Activated CD8-positive, alpha-beta memory T cell treated with anti-CD3 and anti-CD28 coated beads, Interleukin-2, amount 50 U/mL, for 4 hours (primary cell): Measurements from ENCODE around the gene CHURC1.
"Not testable (repeated sequence)": the region's sequence is repeated elsewhere in the genome, so short reads cannot be mapped to it uniquely, and the experiment has no call there.

Source experiments
- DNase-seq: peaks from one replicate; pipeline ENCODE4 v3.0.0-alpha.2; 2020

Gene CHURC1

DNA sequence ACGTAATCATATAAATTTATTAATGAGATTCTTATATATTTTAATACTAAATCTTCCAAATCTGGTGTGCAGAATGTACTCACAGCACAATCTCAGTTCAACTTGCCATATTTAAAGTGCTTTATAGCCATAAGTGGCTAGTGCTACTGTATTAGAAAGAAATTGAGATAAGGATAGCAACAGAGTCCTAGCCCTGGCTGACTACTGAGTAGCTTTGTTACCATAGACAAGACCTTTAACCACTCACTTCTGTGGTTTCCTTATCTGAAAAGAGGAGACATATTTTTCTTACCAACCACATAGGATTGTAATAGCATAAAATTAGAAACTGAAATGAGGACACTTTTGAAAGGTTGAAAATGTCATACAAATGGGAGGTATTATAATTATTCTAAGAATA is 2.0 kb upstream of the CHURC1 start:
- no peak for DNase-seq

DNA sequence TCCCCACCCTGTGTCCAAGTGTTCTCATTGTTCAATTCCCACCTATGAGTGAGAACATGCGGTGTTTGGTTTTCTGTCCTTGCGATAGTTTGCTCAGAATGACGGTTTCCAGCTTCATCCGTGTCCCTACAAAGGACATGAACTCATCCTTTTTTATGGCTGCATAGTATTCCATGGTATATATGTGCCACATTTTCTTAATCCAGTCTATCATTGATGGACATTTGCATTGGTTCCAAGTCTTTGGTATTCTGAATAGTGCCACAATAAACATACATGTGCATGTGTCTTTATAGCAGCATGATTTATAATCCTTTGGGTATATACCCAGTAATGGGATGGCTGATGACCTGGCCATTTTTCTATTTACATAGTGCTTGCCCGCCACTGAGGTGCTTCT is 778 bp upstream of the CHURC1 start:
- DNase-seq: not testable (repeated sequence)

DNA sequence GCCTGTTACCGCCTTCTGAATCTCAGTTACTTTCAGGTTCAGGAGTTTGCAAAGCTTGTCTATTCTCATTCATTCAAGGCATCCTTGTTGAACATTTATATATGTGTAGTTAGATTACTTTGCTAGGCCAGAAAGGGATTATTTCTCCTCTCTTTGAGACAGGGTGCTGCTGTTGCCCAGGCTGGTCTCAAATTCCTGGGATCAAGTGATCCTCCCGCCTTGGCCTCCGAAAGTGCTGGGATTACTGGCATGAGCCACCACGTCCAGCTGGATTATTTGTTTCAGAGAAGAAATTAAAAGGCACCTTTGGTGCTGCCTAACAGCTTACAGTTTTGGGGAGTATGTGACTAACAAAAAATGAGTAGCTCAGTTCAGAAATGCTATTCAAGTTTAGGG is 772 bp downstream of the CHURC1 start:
- no peak for DNase-seq

DNA sequence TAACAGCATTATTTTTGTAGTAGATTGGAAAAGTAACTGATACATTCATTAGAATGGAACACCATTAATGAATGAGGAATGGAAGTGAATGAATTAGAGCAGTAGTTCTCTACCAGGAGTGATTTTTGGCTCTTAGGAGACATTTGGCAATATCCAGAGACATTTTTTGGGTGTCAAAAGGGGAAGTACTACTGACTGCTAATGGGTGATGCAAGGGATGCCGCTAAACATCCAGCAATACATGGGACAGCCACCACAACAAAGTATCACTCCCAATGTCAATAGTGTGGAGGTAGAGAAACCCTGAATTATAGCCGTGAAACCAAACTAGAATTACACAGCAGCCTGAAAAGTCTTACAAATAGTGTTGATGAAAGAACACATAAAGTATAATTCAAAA is 1.5 kb downstream of the CHURC1 start:
- DNase-seq: no peak

DNA sequence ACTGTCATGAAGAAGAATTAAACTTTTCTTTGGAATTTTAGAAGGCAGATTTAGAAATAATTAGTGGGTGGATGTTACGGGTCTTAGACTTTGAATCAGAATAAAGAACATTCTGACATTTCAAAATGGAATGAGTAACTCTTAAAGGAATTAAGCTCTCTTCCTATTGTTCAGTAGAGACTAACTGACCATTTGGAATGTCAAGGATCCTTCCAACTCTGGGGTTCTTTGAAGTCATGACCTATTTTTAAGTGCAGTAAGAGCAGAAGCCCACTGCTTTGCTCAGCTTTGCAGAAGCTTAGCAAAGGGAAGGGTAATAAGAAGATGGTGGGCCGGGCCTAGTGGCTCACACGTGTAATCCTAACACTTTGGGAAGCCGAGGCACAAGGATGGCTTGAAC is 4.0 kb downstream of the CHURC1 start:
- no peak for DNase-seq

DNA sequence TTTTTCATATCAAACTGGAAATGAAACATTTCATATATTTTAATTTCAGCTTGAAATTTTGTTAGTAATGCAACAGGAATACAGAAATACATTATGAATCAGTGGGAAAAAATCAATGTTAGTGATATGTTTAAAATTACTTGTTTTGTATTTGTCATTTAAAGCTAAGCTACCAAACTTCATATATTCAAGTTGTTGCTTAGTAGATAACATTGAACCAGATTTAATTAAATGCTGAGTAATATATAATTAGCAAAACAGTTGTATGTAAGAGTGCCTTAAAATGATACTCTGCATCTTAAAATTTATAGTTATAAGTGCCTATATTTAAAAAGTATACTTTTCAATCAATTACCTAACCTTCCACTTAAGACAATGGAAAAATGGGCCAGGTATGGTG is 5.0 kb downstream of the CHURC1 start:
- no peak for DNase-seq

DNA sequence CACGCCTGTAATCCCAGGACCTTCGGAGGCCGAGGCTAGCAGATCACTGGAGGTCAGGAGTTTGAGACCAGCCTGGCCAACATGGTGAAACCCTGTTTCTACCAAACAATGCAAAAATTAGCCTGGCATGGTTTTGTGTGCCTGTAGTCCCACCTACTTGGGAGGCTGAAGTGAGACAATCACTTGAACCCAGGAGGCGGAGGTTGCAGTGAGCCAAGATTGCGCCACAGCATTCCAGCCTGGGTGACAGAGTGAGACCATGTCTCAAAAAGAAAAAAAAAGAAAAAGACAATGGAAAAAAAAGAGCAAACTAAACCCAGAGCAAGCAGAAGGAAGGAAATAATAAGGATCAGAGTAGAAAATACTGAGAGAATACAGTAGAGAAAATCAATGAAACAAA is 5.4 kb downstream of the CHURC1 start:
- DNase-seq: no peak

DNA sequence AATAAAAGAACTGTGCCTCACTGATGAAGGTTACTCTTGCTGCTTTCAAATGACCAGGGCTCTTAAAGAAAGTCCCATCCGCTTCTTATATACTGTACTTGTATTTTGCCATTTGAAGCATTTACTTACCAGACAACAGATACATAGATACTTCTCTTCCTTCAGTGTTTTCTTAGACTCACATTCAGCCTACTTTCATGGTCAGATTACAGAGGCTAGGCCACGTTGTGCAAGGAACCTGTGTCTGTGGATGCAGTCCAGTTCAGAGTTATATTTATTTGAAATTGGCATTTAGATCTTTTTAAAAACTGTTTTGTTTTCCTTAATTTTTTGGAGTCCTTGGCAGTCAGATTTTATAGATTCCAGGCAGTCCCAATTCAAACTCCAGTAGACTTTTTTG is 6.2 kb downstream of the CHURC1 start:
- DNase-seq: no peak

DNA sequence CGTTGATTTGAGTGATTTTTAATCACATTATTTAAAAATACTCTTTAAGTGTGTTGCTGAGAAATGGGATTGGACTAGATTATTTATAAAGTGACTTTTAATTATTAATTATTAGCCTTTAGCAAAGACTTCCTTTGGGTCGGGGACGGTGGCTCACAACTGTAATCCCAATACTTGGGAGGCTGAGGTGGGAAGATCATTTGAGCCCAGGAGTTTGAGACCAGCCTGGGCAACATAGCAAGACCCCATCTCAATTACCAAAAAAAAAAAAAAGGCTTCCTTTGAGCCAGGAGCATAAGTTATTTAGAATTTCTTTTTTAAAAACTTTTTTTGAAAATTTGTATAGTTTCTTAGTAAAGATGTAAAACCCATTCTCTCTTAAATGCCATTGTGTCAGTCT is 8.8 kb downstream of the CHURC1 start:
- no peak for DNase-seq

DNA sequence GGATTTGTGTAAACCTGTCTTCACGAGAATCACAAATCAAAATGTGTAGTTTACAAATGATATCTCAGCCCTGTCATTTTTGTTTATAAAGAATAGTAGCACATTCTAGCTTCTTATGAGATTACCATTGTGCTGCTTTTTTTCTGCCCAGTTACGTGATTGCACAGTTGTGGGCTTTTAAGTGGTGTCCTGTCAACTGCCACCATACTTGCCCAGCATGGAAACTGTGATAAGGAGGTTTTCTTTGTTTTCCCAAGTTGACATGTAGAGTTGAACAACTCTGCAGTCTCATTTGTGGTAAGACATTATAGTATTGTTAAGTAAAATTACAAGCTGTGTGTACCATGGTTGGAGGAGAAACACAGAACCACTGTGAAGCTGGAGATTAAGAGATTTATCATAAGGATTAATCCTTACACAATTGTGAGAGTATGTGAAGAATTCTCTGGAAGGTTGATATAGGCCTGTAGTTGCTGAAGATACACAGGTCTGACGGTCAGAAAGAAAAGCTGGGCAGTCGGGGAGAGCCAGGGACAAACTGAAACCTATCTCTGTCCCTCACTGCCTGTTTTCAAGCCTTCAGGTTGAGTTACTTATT is 12.2 kb downstream of the CHURC1 start:
- no peak for DNase-seq

DNA sequence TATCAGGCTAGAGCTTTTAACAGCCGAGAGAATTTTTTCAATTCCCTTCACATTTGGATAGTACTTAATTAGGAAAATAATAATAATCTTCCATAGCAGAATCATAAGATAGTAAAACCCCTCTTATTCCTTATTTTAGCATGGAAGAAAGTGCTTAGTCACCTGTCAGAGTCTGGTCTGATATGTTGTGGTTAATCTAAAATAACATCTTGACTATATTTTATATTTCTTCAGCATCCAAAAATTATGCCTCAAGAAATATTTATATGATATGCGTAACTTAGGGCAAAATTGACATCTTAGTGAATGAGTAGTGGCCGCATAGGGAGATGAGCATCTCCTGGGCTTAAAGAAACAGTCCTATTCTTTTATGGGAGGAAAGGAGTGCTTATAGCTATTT is 12.8 kb downstream of the CHURC1 start:
- no peak for DNase-seq

DNA sequence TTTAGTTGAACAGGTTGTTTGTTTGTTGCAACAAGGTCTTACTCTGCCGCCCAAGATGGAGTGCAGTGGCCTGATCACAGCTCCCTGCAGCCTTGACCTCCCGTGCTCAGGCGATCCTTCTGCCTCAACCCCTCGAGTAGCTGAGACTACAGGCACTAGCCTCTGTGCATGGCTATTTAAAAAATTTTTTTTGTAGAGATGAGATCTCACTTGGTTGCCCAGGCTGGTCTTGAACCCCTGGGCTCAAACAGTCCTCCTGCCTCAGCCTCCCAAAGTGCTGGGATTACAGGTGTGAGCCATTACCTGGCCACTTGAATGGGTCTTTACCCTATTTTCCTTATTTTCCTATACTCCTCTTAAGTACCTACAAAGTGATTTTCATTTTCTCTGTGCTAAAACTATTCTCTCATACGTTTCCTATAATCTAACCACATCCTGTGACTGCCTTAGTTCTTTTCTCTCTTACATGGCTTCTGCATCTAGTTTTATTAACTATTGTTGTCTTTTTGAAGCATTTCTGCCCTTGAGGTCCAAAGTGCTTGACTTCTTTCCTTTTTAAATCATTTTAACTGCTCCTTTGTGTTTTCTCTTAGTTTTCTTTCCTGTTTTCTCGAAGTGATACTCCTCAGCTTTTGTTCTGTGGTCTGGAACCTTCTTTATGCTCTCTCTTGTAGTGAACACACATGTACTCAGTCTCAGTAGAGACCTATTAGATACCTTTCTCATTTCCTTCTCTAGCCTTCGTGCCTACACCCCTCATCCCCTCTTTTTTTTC is 14.2 kb downstream of the CHURC1 start:
- no peak for DNase-seq

DNA sequence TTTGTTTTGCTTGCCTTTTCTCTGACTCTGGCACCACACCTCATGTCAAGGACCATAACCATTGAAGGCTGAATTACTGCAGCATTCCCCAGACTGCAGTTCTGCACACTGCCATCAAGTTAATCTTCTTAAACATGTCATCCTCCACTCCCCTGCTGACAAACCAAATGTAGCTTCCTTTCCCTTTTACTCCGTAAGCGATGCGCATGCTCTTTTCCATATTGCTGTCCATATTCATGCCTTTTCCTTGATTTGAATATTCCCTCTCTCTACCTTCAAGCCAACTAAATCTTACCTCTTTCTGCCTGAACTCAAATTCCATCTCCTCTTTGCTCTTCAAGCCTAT is 14.7 kb downstream of the CHURC1 start:
- no peak for DNase-seq

DNA sequence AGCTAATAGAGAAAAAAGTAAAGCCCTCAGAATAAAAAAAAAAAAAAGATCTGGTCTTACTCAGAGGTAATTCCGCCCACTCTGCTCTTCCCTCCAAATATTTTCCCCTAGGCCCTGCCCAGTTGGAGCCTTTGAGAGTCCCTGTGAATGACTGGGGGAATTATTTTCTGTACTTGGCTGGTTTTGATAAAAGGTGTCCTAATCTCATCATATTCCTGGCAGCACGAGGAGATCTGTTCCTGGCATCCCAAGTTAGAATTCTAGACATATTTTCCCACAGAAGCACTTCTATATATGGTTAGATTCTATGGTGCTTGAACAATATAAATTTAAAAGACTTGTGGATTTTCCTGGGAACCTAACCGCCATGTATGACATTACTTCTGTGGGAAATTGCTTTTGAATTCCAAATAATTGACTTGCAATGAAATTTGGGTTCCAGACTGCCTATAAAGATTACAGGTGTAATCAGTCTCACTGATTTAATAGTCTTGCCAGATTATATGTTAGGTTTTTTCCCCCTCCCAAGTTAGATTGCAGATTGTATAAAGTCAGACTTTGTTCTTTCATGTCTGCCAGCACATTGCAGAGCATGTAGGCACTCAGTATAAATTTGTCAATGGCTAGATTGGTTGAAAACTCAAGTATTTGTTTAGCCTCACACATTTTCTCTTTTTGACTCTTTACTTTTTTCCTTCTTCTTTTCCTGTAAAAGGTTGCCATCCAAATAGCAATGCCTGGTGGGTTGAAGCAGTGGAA is 16.0 kb downstream of the CHURC1 start:
- DNase-seq: no peak

DNA sequence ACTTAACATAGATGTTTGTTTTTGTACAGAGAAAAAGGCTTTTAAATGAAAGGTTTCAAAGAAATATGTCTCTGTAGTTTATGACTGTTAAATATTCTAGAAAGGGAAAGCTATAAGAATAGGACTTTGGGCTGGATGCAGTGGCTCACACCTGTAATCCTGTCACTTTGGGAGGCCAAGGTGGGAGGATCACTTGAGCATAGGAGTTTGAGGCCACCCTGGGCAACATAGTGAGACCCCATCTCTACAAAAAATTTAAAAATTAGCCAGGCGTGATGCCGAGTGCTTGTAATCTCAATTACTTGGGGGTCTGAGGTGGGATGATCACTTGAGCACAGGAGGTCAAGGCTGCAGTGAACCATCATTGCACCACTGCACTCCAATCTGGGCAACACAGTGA is 16.9 kb downstream of the CHURC1 start:
- no peak for DNase-seq

DNA sequence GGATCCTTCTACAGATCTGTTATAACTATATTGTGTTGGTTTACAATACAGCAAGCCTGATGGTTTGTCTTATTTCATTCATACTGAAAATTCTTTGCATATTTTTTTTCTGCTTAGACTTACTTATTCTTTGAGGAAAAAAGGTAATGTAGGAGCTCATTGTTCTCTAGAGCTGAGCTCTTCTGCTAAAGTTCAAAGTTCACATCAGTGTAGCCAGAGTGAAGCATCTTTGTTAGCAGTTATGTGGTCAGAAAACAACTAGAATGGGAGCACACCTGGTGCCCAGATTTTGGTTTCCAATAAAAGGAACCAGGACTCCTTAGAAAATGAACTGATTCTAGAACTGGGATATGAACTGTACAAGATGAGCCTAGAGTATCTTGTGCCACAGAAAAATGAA is 18.0 kb downstream of the CHURC1 start:
- DNase-seq: no peak

DNA sequence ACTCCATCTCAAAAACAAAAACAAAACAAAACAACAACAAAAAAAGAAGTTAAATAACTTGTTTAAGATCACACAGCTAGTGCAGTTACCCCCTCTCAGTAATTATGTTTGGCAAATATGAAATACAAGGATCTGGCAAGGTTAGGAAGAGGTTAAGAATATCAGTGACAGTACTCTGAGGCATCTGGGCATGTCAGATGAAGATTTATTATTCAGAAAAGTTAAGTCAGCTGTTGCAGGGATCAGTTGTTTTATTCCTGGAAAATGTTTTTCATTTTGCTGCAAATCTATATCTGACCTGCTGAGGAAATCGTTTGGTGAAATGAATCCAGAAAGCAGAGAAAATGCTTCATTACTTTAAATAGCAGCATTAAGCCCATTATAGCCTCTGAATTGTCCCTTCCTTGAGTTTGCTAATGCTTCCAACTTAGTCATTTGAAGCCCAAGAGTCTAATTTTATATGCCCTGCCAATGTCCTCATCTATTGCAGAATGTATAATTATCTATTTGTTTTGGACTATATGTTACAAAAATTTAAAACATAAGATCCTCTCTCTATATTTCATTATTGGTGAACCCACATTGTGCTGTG is 20.2 kb downstream of the CHURC1 start:
- DNase-seq: no peak

DNA sequence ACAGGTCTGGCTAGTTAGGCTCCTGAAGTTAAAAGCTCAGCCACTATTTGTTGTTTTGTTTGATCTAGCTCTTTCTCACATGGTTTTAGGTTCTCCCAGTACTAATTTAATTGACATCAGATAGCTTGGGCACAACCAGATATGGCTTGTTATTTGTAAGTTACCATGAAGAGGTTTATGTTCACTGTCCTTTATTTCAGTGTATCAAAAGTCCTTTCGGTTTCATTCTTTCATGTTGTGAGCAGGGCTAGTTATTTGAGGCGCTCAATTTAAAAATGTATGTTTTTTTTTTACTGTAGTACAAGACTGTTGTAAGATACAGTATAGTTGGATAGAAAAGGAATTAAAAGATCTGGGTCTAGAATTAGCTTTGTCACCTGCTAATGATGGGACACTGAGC is 21.3 kb downstream of the CHURC1 start:
- no peak for DNase-seq

DNA sequence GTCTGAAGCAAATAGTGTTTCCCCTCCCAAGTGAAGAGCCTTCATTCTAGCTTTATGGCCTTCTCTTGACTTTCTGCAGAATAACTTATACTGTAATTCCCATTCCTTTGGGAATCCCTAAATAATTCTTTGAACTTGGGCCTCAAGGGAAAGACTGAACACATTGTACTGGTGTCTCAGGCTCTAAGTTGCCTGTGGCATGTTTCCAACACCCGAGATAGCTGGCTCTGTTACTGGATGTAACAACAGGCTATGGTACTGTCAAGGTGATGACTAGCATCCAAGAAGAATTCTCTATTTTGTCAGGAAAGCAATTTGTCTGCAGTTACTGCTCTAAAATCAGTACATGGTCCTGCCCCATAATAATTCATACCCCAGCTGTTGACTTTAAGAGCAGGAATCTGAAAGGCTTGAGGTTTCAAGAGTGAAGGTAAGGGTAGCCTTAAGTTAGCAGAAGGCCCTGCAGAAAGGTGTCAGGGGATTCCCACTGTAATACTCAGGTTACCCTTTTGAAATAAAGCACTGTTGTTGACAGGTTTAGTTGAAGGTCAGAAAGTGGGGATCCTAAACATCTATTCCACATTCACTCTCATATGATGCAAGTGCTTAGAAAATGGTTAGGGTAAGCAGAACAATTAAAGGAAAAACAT is 23.0 kb downstream of the CHURC1 start:
- DNase-seq: no peak

DNA sequence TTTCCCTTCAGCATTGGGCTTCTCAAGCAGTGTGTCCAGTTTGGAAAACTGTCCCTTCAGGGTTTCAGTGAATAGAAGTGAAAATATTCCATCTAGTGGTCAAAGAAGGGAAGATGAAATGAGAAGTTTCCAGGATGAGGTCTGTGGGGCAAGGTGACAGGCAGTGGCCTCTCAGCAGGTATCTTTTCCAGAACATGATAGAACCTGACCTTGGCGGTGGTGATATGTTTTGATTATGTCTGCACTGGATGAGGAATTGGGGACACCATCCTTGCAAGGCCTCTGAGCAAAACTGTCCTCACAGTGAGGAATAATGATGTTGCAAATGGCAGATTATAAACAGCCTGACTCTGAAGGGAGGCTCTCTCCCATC is 23.6 kb downstream of the CHURC1 start:
- DNase-seq: no peak

DNA sequence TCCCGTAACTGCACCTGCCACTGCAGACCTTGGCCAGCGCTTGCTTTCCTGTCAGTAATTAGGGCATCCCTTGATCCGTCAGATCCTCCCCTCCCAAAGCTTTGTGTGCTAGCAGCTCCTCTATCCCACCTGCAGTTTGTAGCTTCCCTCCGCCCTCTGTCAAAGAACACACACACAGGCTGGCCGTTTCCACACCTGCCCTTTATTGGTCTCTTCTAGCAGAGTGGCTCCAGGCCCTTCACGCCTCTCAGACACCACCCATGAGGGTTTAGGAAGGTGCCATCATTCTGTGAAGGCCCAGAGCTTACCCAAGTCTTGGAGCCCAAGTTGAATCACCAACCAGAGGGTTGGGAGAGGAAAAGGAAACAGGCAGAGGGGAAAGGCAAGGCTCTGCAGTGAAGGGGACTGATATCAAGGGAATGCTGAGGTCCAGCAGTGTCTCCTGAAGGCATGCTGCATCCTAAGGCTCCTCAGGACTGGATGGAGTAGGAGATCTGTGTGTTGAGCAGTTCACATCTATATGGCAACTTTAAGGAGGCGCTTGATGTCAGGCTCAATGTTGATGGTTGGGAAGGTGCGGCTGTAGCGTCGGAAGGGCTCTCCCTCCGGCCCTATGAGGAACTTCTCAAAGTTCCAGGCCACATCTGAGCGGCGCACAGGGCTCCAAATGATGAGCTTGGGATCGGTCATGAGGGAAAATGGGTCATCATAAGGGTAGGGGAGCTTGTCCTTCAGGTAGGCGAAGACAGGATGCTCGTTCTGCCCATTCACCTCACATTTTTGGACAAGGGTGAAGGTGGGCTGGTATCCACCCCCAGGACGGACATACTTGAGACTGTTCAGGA is 24.9 kb downstream of the CHURC1 start:
- DNase-seq: no peak

DNA sequence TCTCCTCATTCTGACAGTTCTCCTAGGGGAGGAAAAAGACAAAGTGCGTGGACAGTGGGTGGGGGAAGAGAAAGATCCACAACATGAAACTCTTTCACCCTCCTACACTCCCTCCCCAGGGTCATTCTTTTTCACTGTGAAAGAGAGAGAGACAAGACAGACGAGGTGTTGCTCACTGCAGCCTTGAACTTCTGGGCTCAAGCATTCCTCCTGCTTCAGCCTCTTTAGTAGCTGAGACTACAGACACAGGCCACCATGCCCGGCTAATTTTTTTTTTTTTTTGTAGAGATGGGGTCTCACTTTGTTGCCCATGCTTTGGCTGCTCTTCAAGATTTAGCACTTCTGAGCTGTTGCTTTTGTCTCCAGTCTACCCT is 25.5 kb downstream of the CHURC1 start:
- no peak for DNase-seq
